GM19239 (cell line): Measurements from ENCODE around the gene KLHL22.

ENCODE experiments used
- DNase-seq: peaks from one replicate; pipeline ENCODE4 v3.0.0; 2011; ENCODE audit warnings: low spot score; ENCODE audit not compliant: insufficient read length
- FAIRE-seq: peaks from 2 replicates; lab custom pipeline; 2011; peaks lifted over from hg19 to GRCh38; lab: Jason Lieb, UNC

KLHL22 gene

DNA sequence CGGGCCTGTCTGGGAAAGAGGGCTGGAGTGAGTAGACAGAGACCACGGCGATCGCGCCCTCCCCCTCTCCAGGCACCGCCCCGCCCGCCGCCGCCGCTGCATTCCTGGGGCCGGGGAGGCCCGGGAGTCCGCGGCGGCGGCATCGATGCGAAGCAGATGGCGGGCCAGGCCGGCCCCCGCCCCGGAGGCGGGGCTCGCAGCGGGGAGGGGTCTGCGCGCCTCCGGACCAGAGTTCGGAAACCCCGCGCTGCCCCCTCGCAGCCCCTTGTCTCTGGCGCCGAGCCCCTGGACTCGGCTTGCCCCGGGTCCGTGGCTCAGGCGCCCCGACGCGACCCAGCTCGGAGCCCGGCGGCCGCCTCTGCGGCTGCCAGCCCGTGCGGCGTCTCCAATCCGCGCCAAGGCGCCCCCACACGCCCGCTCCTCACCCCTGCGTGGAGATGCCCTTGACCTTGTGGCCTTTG is 59.3 kb downstream of the KLHL22 start:
- FAIRE-seq (no peak), DNase-seq (no peak)

DNA sequence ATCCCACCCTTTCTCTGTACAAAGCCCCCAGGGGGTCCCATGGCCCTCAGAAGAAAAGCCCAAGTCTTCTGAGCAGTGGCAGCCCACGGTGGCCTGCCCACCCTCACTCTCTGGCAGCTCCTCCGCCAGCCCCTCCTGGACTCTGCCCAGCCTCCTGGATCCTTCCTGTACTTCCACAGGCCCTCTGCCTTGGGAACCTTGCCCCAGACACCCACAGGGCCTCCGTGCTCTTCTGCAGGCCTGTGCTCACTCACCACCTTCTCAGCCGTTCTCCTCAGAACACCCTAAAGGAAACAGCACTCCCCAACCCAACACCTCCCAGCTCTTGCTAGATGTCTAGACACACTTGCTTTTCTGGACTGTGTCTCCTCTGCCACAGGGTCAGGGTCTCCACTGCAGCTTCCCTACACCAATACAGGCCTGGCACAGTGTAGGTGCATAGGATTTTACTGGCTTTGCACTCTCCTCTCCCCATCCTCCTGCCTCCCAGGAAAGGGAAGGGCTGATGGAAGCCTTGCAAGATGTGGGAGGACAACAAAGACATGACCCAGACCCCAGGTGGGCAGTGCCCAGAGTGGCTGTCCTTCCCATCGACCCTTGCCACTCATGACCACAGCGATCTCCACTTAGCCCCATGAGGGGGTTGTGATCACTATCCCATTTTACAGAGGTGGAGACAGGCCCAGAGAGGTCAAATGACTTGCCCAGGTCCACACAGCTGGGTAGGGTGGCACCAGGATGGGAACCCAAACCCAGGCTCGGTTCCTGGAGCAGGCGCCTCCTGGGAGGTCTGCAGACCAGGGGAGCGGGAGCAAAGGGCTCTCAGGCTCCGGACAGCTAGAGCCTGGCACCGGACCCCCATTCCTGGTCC is 59.9 kb downstream of the KLHL22 start:
- FAIRE-seq (no peak), DNase-seq (no peak)

DNA sequence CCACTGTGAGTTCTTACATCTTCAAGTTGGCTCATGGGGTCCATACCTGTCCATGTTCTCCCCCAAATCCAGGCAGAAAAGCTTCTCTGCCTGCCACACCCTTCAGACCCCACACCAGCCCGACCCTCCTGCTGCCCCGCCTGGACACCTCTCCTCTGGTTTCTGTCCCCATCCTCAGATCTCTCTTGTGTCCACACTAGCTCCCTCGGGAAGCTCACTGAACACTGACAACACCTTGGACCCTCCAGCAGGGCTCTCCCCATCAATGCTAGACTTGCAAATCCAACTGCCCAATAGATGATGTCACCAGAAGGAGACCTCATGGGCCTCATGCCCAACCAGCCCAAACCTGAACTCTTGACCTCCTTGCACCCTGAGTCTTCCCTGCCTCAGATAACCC is 60.8 kb downstream of the KLHL22 start:
- DNase-seq (no peak), FAIRE-seq (no peak)

DNA sequence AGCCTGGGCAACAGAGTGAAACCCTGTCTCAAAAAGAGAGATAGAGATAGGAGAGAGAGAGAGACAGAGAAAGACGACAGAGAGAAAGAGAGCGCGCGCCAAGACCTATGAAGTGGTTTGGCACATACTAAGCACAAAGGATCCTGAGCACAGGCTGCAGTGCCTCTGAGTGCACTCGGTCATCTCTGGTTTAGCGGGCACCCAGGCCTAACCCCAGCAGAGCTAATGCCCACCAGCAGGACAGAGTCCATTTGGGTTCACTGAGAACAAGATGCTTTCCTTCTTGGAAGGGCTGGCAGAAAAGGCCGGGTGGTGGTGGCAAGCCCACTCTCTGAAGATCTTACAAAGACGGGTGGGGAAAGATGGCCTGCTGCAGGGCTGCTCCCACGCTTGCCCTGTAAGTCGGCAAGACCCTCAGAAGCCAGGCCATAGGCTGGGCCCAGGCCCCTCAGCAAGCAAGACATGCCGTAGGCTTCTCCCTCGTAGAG is 61.3 kb downstream of the KLHL22 start:
- DNase-seq (no peak), FAIRE-seq (no peak)

DNA sequence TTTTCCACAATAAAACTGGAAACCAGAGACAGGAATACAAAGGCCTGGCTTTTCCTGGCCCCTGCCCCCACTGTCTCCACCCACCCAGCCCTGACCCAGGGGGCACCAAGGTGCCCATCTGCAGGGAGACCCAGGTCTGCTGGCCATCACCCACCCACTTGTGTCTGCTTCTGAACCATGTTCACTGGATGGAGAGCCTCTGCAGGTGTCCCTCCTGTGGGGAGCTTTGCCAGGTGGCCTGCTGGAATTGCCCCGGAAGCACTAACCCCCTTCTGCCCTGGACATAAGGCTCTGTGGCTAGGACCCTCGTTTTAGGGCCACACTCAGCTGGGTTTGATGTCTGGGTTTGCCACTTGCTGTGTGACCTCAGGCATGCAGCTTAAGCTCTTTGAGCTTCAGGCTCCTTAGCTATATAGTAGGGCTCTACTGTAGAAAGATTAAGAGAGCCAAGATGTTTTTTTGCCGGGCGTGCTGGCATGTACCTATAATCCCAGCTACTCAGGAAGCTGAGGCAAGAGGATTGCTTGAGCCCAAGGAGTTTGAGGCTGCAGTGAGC is 61.8 kb downstream of the KLHL22 start:
- no peak for FAIRE-seq
- DNase-seq, result no peak

DNA sequence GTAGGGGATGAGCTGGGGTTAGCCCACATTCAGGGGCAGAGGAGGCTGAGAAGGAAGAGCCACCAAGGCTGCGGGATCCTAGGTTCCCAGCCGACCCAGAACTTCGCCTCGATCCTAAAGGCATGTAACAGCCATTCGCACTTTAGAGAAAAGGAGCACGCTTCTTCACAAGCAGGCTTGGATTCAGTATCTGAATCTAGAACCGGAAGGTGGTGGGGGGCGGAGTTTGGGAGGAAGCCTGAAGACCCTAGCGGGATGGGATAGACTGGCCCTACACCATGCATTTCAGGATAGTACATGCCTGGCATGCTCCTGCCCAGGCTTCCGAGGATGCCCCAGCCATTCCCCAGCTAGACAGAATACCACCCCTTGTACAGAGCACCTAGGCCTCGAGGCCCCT is 62.4 kb downstream of the KLHL22 start:
- DNase-seq, result no peak
- no peak for FAIRE-seq

DNA sequence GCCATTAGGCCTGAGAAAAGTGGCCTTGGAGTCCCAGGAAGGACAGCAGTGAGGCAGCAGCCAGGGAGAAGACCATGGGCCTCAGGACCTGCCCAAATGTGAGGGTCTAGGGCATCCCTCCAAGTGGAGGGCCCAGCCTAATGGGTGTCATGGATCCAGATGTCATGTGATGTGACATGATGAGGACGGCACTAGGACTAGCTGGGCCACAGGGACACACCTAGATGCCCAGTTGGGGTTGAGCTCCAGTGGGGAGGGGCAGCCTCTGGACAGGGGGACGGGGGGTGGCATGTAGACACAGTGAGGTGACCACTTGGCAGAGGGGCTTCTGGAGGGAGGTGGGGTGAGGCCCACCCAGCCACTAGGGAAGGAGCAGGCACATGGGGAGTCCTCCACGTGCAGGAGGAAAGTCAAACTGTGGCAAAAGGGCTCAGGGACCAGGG is 63.3 kb downstream of the KLHL22 start:
- FAIRE-seq, result no peak
- no peak for DNase-seq

DNA sequence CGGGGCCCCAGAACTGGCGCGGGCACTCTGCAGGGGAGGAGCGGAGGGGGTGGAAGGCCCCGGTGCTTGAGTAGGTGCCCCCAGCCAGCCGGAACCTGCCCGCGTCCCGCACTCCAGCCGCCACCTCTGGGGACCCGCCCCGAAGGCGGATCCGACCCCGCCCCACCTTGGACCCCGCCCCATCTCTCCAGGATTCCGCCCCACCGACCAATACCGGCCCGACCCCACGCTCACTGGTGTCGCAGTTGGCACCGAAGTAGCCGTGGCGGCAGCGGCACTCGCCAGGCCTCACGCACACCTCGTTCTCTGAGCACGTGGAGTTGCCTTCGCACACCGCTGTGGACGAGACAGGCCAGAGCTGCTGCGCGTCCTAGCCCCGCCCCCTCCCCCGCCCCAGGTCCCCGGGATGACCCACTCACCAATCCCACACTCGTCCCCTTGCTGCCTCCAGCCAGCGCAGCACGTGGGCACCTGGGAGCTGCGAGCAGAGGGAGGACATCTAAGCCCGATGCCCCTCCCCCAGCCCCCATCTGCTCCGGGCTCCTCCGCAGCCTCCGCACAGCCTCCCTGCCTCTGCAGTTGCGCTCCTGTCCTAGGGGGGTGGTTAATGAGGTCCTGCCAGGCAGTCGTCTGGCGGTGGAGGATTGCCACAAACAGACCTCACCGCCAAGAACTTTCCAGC is 63.9 kb downstream of the KLHL22 start:
- no peak for DNase-seq
- FAIRE-seq, result no peak

DNA sequence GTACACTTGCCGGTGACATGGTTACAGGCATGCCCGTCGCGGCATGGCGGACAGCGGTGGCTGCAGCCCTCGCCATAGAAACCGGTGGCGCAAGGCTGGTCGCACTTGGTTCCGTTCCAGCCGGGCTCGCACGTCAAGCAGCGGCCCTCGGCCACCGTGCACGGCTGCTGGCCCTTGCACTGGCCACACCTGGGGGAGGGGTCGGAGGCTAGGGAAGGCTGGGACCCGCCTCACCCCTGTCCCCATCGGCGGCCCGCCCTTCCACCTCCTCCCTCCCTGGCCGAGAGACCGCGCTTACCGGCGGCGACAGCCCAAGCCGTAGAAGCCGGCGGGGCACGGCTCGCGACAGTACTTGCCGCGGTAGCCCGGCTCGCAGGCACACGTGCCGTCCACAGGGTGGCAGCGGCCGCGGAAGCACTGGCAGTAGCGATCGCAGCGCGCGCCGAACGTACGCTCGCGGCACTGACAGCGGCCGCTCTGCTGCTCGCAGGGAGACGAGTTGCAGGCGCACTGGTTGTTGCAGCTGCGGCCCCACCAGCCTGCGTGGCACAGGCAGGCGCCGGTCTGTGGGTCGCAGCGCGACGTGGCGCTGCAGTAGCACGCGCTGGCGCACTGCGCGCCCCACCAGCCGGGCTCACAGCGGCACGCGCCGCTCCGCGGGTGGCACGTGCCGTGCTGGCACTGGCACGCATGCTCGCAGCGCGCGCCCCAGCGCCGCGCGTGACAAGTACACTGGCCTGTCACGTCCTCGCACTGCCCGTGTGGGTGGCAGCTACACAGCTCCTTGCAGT is 64.7 kb downstream of the KLHL22 start:
- FAIRE-seq (no peak), DNase-seq (no peak)

DNA sequence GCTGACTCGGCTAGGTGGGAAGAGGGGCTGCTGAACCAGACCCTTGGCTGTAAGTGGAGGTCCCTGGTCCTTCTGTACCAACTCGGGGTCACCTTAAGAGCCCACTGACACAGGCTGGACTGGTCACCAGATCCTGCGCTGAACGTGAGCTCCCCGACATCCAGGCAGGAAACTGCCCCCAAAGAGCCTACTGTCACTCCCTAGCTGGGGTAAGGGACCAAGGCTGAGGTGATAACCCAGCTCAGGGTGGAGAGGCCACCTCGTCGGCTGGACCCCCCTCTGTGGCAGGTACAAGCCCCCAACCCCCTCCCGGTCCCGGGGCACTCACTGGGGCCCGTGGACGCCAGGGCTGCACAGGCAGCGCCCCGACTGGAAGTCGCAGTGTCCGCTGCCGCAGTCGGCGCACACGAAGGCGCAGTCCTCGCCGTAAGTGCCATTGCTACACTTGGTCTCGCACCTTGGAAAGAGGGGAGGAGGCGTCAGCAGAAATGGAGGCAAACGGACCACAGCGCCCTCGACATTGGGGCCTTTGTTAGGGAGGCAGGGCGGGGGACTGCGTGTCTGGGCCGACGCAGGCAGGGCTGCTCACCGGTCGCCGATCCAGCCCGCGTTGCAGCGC is 65.4 kb downstream of the KLHL22 start:
- FAIRE-seq, result no peak
- no peak for DNase-seq

DNA sequence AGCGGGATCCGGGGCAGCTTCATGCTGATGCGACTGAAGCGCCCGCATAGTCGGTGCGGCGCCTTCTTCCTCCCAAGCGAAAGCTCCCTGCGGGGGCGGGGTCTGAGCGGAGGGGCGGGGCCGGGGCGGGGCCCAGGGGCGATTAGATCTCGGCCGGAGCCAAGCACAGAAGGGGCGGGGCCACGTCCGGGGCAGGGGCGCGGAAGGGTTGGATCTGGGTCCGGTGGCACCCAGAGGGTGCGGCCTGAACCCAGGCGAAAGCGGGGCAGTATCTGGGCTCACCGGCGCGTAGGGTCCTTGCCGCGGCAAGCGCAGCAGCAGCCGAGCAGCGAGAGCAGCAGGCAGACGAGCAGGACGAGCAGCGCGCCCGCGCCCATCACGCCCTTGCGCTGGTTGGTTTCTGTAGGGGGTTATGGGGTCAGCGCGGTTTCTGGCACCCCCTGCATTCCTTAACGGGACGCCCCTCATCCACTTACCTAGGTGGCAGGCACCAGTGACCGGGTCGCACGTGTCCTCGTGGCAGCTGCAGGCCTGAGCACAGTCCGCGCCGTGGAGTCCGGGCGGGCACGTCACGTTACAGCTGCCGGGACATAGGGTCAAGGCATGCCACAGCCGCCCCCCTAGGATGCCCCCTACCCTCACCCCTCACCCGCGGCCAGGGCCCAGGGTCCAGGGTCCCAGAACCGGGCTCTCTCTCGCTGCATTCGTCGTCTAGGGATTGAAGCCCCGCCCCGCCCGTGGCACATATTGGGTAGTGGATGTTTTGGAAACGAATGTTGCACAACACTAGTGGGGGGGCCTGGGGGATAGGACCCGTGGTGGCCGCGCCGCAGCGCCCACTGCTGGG is 66.1 kb downstream of the KLHL22 start:
- DNase-seq (peak; percentile 95), FAIRE-seq (no peak)

DNA sequence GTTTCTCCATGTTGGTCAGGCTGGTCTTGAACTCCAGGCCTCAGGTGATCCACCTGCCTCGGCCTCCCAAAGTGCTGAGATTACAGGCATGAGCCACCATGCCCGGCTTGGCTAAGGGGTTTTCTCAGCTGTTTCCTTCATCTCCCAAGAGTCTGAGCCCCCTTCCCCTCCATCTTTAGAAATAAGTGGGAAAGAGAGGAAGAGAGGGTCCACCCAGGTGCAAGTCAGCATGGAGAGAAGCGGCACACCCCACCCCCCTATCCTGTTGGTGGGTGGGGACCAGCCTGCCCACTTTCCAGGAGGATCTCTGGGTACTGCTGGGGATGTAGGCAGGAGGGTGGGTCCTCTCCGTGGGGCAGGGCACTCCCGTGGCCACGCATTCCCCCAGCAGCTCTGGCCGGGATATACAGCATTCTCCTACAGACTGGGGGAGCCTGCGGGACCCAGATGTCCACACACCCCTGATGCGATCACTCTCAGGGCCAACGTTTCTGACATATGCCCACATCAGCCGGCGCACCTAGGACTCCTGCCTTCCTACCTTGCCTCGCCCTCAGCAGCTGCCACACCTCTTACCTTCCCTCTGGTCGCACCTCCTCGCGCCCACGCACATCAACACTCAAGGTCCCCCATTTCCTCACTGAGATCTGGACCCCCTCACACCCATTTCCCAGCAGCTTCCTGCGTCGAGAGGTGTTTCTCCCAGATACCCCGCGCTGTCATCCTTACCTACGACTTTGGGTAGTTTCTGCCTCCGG is 66.9 kb downstream of the KLHL22 start:
- FAIRE-seq (no peak), DNase-seq (no peak)

DNA sequence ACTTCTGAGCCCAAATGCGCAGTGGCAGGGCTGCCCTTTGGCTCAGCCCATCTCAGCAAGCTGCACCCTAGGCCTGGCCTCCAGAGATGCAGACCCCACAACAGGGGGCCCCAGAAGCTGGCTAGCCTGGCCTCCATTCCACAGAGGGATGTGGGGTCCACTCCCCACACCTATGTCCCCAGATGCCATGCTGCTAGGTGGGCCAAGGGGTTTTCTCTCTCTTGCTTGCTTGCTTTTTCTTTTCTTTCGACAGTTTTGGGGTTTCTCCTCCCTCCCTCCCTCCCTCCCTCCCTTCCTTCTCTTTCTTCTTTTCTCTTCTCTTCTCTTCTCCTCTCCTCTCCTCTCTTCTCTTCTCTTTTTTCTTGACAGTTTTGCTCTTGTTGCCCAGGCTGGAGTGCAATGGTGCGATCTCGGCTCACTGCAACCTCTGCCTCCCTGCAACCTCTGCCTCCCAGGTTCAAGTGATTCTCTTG is 67.6 kb downstream of the KLHL22 start:
- FAIRE-seq (no peak), DNase-seq (no peak)

DNA sequence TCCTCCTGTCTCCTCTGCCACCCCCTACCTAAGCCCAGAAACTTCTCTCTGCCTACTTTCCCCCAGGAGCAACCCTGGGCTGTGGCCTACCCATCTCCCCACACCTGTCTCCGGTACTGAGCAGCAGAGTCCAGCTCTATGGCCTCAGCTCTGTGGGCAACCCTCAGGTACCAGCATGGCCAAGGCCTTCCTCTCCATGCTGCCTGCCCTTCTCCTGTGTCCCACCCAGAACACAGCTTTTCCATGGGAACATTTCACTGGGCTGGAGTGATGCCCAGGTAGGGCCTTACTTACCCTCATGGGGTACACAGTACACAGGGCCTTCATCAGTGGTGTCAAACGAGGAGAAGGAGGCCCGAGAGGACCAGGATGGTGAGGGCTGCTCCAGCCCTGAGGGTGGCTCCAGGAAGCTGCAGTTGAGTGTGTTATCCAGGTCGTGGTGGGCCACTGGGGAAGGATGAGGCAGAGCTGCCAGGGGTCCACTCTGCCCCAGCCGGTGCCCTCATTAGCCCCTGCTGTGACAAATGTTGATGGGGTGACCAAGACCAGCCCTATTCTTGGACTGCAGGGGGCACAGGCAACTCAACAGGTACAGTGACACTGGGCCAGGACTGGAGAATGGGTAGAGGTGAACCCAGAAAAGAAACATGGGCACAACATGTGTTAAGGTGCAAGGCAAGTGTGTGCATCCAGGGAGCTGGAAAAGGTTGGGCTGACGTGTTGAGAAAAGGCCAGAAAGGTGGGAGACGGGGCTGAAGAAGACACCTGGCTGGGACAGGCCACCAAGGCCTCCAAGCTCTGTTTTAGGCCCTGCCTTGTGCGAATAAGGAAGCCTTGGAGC is 68.3 kb downstream of the KLHL22 start:
- no peak for DNase-seq
- FAIRE-seq, result no peak

DNA sequence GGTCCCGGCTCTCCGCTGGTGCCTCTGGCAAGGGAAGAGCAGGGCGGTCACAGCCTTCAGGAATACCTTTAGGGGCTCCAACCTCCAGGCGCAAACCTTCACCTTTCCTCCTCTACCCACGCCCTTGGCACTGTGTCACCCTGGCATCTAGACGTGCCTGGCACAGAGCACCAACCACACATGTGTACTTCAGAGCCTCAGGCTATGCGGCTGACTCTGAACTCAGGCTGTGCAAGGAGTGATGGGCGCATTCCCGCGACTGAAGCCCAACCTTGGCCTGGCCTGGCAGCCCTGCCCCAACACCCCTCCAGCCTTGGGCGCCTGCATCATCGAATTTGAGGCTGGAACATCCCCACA is 69.4 kb downstream of the KLHL22 start:
- no peak for FAIRE-seq

DNA sequence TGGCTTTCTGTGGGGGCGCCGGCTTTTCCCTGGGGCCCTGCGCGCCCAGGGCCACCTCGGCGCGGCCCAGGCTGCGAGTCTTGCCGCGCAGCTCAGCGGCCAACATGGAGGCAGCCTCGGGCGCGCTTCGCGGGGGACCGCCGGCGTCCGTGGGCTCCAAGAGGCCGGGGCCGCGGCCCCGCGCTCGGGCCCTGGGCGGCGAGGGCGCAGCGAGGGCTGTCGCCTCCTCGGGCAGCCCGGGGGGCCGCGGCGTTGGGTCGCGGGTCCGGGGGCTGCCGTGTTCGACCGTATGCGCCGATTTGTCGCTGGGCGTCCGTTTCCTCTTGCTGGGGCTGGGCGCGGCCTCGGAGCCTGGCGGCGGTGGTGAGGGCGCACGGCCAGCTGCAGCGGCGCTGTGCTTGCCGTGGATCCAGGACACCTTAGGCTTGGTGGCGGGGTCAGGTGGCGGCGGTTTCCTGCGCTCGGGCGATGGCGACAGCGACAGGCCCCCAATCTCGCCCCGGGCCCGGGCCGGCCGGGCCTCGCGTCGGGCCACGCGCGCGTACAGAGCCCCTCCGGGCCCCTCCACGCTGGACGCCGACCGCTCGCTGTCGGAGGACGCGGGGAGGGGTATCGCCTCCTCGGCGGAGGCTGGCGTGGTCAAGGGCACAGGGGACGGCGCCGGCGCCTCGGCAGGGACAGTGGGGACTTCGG is 69.9 kb downstream of the KLHL22 start:
- FAIRE-seq (no peak), DNase-seq (no peak)

More for the DNA sequence above, 69.4 kb downstream of the KLHL22 start:
- DNase-seq, result no peak
